Fibroblast of lung (primary cell): ENCODE measurements around the gene PPP1R13B. TPM values are rescaled to one million over a fixed set of nuclear protein-coding genes. Genes with fewer than 3 reads are reported as not detected.
A peak's percentile ranks its signal among the peaks of the same experiment; 100 is the strongest.
"Not testable (repeated sequence)": the region's sequence is repeated elsewhere in the genome, so short reads cannot be mapped to it uniquely, and the experiment has no call there.

Source experiments
- DNase-seq, 2 donors: peaks; one replicate each; pipeline versions ENCODE4 v3.0.0 to v3.0.0-alpha.2; 2010; ENCODE audit warnings: low read depth in 2 of 2
- H2AFZ ChIP-seq: 2 replicates; pipeline ENCODE4 v1.5.1; 2012; ENCODE audit warnings: low read length, control low read depth, inconsistent platforms
- H3K27ac ChIP-seq: 2 replicates; pipeline ENCODE4 v1.5.1; 2011; ENCODE audit warnings: low read length, control low read depth; ENCODE audit not compliant: insufficient read depth
- H3K27me3 ChIP-seq: 2 replicates; pipeline ENCODE4 v1.5.1; 2011; ENCODE audit warnings: mild to moderate bottlenecking, low read length; ENCODE audit not compliant: control insufficient read depth, insufficient read depth
- H3K36me3 ChIP-seq: 2 replicates; pipeline ENCODE4 v1.5.1; 2011; ENCODE audit warnings: low read length; ENCODE audit not compliant: control insufficient read depth, insufficient read depth
- H3K4me1 ChIP-seq: 2 replicates; pipeline ENCODE4 v1.5.1; 2011; ENCODE audit warnings: low read length; ENCODE audit not compliant: control insufficient read depth, insufficient read depth; ENCODE audit errors: extremely low read depth
- H3K4me2 ChIP-seq: 2 replicates; pipeline ENCODE4 v1.5.1; 2011; ENCODE audit warnings: low read length, control low read depth; ENCODE audit not compliant: insufficient read depth; ENCODE audit errors: extremely low read depth
- H3K4me3 ChIP-seq, 4 experiments: fragments of 200-600 bp in 1 of 4; sonication (generic) in 1 of 4; replicated peaks in 1 of 4; 2 replicates each; pipeline ENCODE4 v1.5.1; 2011 to 2016; ENCODE audit warnings: low read length in 4 of 4, low read depth in 3 of 4, mild to moderate bottlenecking in 3 of 4, control low read depth in 2 of 4, inconsistent platforms in 1 of 4, mixed read lengths in 1 of 4; ENCODE audit not compliant: insufficient read depth in 1 of 4; ENCODE audit errors: control extremely low read depth in 1 of 4
- H3K79me2 ChIP-seq: 2 replicates; pipeline ENCODE4 v1.5.1; 2012; ENCODE audit warnings: mild to moderate bottlenecking, low read length, inconsistent platforms; ENCODE audit not compliant: control insufficient read depth, insufficient read depth
- H3K9ac ChIP-seq: 2 replicates; pipeline ENCODE4 v1.5.1; 2011; ENCODE audit warnings: mild to moderate bottlenecking, low read length, control low read depth; ENCODE audit not compliant: insufficient read depth
- H3K9me3 ChIP-seq: 2 replicates; pipeline ENCODE4 v1.5.1; 2012; ENCODE audit warnings: low read depth, low read length; ENCODE audit not compliant: control insufficient read depth, insufficient read depth
- H4K20me1 ChIP-seq: 2 replicates; pipeline ENCODE4 v1.5.1; 2011; ENCODE audit warnings: low read length; ENCODE audit not compliant: control insufficient read depth, insufficient read depth; ENCODE audit errors: extremely low read depth
- CTCF ChIP-seq, 2 donors: IDR thresholded peaks in 1 of 2; conservative IDR thresholded peaks in 1 of 2; 1 replicate in 1 of 2; 2 replicates in 1 of 2; pipeline ENCODE4 v1.5.1; 2011 to 2012; ENCODE audit warnings: low read length in 2 of 2, control low read depth in 1 of 2, inconsistent platforms in 1 of 2, low read depth in 1 of 2, mild to moderate bottlenecking in 1 of 2
- EZH2 ChIP-seq: IDR thresholded peaks from 2 replicates; pipeline ENCODE4 v1.5.1; 2012; ENCODE audit warnings: low read length, control low read depth, mild to moderate bottlenecking; ENCODE audit errors: missing control alignments
- polyA plus RNA-seq, 2 donors: library from polyadenylated mRNA; depleted of rRNA in 1 of 2; stranded (reverse) in 1 of 2; unstranded in 1 of 2; fragments of >200 nt; gene quantifications; 2 replicates each; pipeline ENCODE4 v1.2.1, GENCODE V29; 2011 to 2012; ENCODE audit warnings: missing spikeins in 1 of 2
- total RNA-seq: library from RNA; depleted of rRNA; stranded (reverse); fragments of >200 nt; gene quantifications from 2 replicates; pipeline ENCODE4 v1.2.1, GENCODE V29; 2014

Gene PPP1R13B
- total and polyA plus RNA-seq, 2 donors (not counting 1 experiment from before 2014, with no cell fraction given) = 2.0 to 2.7 TPM

DNA sequence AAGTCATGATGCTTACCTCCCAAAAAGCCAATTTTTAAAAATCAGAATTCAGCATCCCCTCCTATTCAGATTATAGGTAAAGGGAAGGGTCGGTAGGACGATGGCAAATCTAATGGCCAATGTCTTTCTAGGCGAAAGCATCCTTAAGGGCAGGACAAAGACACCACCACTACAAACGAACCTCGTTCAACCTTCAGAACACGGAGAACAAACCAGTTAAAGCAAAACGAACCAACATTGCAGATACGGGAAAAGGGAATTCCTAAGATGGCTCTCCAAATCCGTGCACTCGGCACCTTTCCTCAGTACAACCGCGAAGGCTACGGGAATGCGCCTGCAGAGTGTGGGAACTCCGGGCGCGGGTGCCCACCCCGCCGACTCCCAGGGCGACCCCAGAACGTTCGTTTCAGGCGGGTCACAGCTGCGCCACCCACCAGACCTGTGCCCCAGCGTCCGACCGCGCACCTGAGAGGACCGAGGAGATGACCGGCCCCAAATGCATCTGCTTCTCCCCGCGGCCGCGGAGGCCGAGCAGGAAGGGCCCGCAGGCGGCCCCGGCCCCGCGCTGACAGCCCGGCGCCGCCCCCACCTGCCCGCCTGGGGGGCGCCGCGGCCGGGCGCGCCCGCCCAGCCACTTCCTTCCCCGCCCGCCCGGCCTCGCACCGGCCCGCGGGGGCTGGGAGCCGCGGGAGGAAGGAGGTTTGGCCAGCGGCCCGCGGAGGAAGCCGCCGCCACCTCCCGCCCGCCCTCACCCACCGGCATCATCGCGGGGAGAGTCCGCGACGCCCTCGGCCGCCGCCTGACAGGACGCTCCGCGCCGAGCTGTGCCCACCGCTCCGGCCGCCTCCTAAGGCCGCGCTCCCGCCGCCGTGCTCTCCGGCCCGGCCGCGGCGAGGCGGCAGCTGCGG lies 578 bp downstream of the PPP1R13B start:
- TF ChIP-seq EZH2 (peak; percentile 47), CTCF (conservative IDR thresholded peaks at IDR 0.05 in 1 of 2, IDR thresholded peaks at IDR 0.05 in 1 of 2; ENCODE audit: low read depth in 1 of 2, low read length in 2 of 2) (no peak)
- H3K4me1 ChIP-seq = no peaks in the 10 kb centered on the region
- no peaks in the 10 kb centered on the region for H4K20me1 ChIP-seq
- no peaks in the 10 kb centered on the region for H3K9me3 ChIP-seq
- H3K27ac ChIP-seq = peak overlapping the region; percentile 13
- H2AFZ ChIP-seq = peak overlapping the region; percentile 4
- peak in 1 of 2 donors; percentile 23 for DNase-seq
- peak overlapping the region; percentile 60 to 74 (median 69) for H3K4me3 ChIP-seq
- H3K27me3 ChIP-seq = peaks cover 6% of the 10 kb centered on the region
- no peaks in the 10 kb centered on the region for H3K36me3 ChIP-seq
- H3K4me2 ChIP-seq = peak overlapping the region; percentile 53
- H3K9ac ChIP-seq = peak overlapping the region; percentile 53
- no peaks in the 10 kb centered on the region for H3K79me2 ChIP-seq

- Histone ChIP-seq H3K27me3 (peaks cover 6% of the 10 kb centered on the region), H3K9me3 (no peaks in the 10 kb centered on the region), H3K36me3 (no peaks in the 10 kb centered on the region), H3K4me3 (peak overlapping the region; percentile 60 to 74 (median 69)), H3K79me2 (no peaks in the 10 kb centered on the region), H4K20me1 (no peaks in the 10 kb centered on the region), H2AFZ (no peak overlapping the region), H3K4me2 (peak overlapping the region; percentile 53), H3K9ac (no peak overlapping the region), H3K27ac (no peak overlapping the region), H3K4me1 (no peaks in the 10 kb centered on the region)
- TF ChIP-seq CTCF (conservative IDR thresholded peaks at IDR 0.05 in 1 of 2, IDR thresholded peaks at IDR 0.05 in 1 of 2; ENCODE audit: low read depth in 1 of 2, low read length in 2 of 2) = no peak
- TF ChIP-seq EZH2 = no peak
- no peak for DNase-seq
Measured at GRCh38 chr14:103846097-103846496, 1.3 kb downstream of the PPP1R13B start.

DNA sequence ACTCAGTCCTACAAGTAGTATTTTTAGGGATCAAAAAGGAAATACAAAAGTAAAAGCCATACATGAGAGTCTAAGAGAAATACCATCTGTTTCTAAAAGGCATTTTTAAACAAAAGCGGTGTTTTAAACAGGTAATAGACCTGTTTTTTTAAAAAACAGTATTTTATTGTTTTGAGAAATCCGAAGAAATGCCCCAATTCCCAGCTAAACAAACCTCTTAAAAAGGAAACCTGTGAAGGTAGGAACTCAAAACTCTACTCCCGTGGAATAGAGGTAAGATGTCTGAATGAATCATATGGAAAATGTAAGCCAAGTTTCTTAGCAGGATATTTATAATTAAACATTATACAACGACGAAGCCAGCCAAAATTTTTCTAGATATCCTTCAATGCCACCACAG lies 2.0 kb downstream of the PPP1R13B start:
- H3K4me1 ChIP-seq = no peaks in the 10 kb centered on the region
- H3K27ac ChIP-seq = no peak overlapping the region
- no peak overlapping the region for H2AFZ ChIP-seq
- no peak overlapping the region for H3K4me2 ChIP-seq
- no peaks in the 10 kb centered on the region for H3K9me3 ChIP-seq
- peaks cover 6% of the 10 kb centered on the region for H3K27me3 ChIP-seq
- TF ChIP-seq EZH2 = no peak
- TF ChIP-seq CTCF (conservative IDR thresholded peaks at IDR 0.05 in 1 of 2, IDR thresholded peaks at IDR 0.05 in 1 of 2; ENCODE audit: low read depth in 1 of 2, low read length in 2 of 2) = no peak
- DNase-seq = no peak
- H3K79me2 ChIP-seq = no peaks in the 10 kb centered on the region
- H3K9ac ChIP-seq = no peak overlapping the region
- H3K4me3 ChIP-seq = no peak overlapping the region
- no peaks in the 10 kb centered on the region for H4K20me1 ChIP-seq
- H3K36me3 ChIP-seq = no peaks in the 10 kb centered on the region

GRCh38 chr14:103841265-103841664 lies 6.1 kb downstream of the PPP1R13B start:
- H3K79me2 ChIP-seq, H3K27ac ChIP-seq, H2AFZ ChIP-seq, H4K20me1 ChIP-seq, H3K4me3 ChIP-seq, DNase-seq, H3K36me3 ChIP-seq, H3K9ac ChIP-seq, H3K4me2 ChIP-seq, H3K4me1 ChIP-seq, H3K27me3 ChIP-seq, H3K9me3 ChIP-seq: not testable (repeated sequence)
